HEK293 (cell line): ENCODE data around the gene TMEM14A.

Experiments
- FEZF1 ChIP-seq: fragments of 450-650 bp; formaldehyde crosslinking; IDR thresholded peaks from 2 replicates; pipeline ENCODE4 v1.5.1; 2016; ENCODE audit warnings: missing biosample characterization, missing genetic modification characterization
- HOXC10 ChIP-seq: sonication (generic); formaldehyde crosslinking; IDR thresholded peaks from 2 replicates; pipeline ENCODE4 v1.8.1; 2023; ENCODE audit warnings: mild to moderate bottlenecking, missing genetic modification reagents
- IKZF3 ChIP-seq: fragments of 450-650 bp; IDR thresholded peaks from 2 replicates; pipeline ENCODE4 v1.5.0; 2018; ENCODE audit warnings: missing biosample characterization, mild to moderate bottlenecking, missing genetic modification characterization, moderate library complexity
- KLF16 ChIP-seq: fragments of 450-650 bp; formaldehyde crosslinking; IDR thresholded peaks from 2 replicates; pipeline ENCODE4 v1.5.1; 2017; ENCODE audit warnings: missing biosample characterization, missing genetic modification characterization
- KLF9 ChIP-seq: fragments of 450-650 bp; formaldehyde crosslinking; IDR thresholded peaks from 2 replicates; pipeline ENCODE4 v1.5.1; 2016; ENCODE audit warnings: missing biosample characterization, missing genetic modification characterization, low read depth
- OSR2 ChIP-seq: fragments of 450-650 bp; formaldehyde crosslinking; IDR thresholded peaks from 2 replicates; pipeline ENCODE4 v1.5.1; 2016; ENCODE audit warnings: missing biosample characterization, missing genetic modification characterization
- PBX3 ChIP-seq: sonication (generic); formaldehyde crosslinking; IDR thresholded peaks from 2 replicates; pipeline ENCODE4 v1.8.1; 2022; ENCODE audit warnings: mild to moderate bottlenecking, moderate library complexity, missing genetic modification reagents
- PRDM10 ChIP-seq: fragments of 450-650 bp; formaldehyde crosslinking; IDR thresholded peaks from 2 replicates; pipeline ENCODE4 v1.5.1; 2016; ENCODE audit warnings: missing biosample characterization, missing genetic modification characterization
- SCRT1 ChIP-seq: fragments of 450-650 bp; formaldehyde crosslinking; IDR thresholded peaks from 2 replicates; pipeline ENCODE4 v1.5.1; 2016; ENCODE audit warnings: missing biosample characterization, missing genetic modification characterization, borderline replicate concordance
- TCF7L2 ChIP-seq: IDR thresholded peaks from 2 replicates; pipeline ENCODE4 v1.6.1; 2011; ENCODE audit warnings: low read depth, mild to moderate bottlenecking, inconsistent platforms, low read length, moderate library complexity, borderline replicate concordance
- YY1 ChIP-seq: fragments of 450-650 bp; formaldehyde crosslinking; IDR thresholded peaks from 2 replicates; pipeline ENCODE4 v1.5.1; 2018; ENCODE audit warnings: missing biosample characterization, missing genetic modification characterization
- YY2 ChIP-seq: fragments of 450-650 bp; formaldehyde crosslinking; IDR thresholded peaks from 2 replicates; pipeline ENCODE4 v1.5.1; 2016; ENCODE audit warnings: missing biosample characterization, missing genetic modification characterization
- ZBTB1 ChIP-seq: fragments of 450-650 bp; formaldehyde crosslinking; IDR thresholded peaks from 2 replicates; pipeline ENCODE4 v1.5.1; 2016; ENCODE audit warnings: missing biosample characterization, missing genetic modification characterization
- ZFP41 ChIP-seq: fragments of 450-650 bp; formaldehyde crosslinking; IDR thresholded peaks from 2 replicates; pipeline ENCODE4 v1.5.1; 2016; ENCODE audit warnings: missing biosample characterization, missing genetic modification characterization, borderline replicate concordance
- ZIC2 ChIP-seq: fragments of 450-650 bp; formaldehyde crosslinking; IDR thresholded peaks from 2 replicates; pipeline ENCODE4 v1.5.1; 2016; ENCODE audit warnings: missing biosample characterization, missing genetic modification characterization
- ZNF148 ChIP-seq: fragments of 450-650 bp; formaldehyde crosslinking; IDR thresholded peaks from 2 replicates; pipeline ENCODE4 v1.5.0; 2017; ENCODE audit warnings: missing biosample characterization, missing genetic modification characterization, borderline replicate concordance
- ZNF19 ChIP-seq: fragments of 450-650 bp; formaldehyde crosslinking; IDR thresholded peaks from 2 replicates; pipeline ENCODE4; 2016; ENCODE audit warnings: missing biosample characterization, missing genetic modification characterization, low read depth
- ZNF2 ChIP-seq: fragments of 450-650 bp; formaldehyde crosslinking; IDR thresholded peaks from 2 replicates; pipeline ENCODE4 v1.5.1; 2016; ENCODE audit warnings: missing biosample characterization, missing genetic modification characterization
- ZNF23 ChIP-seq: fragments of 450-650 bp; formaldehyde crosslinking; IDR thresholded peaks from 2 replicates; pipeline ENCODE4 v1.5.1; 2016; ENCODE audit warnings: missing biosample characterization, missing genetic modification characterization, borderline replicate concordance
- ZNF274 ChIP-seq, 2 experiments: fragments of 200-500 bp in 1 of 2; fragments of 450-650 bp in 1 of 2; sonication (Bioruptor generic) in 1 of 2; formaldehyde crosslinking in 1 of 2; IDR thresholded peaks; 2 replicates each; pipeline versions ENCODE4 v1.5.1 to v1.6.1; 2014 to 2016; ENCODE audit warnings: borderline replicate concordance in 1 of 2, inconsistent platforms in 1 of 2, low read length in 1 of 2, missing biosample characterization in 1 of 2, missing genetic modification characterization in 1 of 2
- ZNF280C ChIP-seq: fragments of 450-650 bp; formaldehyde crosslinking; IDR thresholded peaks from 2 replicates; pipeline ENCODE4 v1.5.1; 2016; ENCODE audit warnings: missing biosample characterization, missing genetic modification characterization
- ZNF350 ChIP-seq: fragments of 450-650 bp; formaldehyde crosslinking; IDR thresholded peaks from 2 replicates; pipeline ENCODE4 v1.5.0; 2017; ENCODE audit warnings: missing biosample characterization, mild to moderate bottlenecking, missing genetic modification characterization
- ZNF362 ChIP-seq: fragments of 450-650 bp; formaldehyde crosslinking; IDR thresholded peaks from 2 replicates; pipeline ENCODE4 v1.5.1; 2016; ENCODE audit warnings: missing biosample characterization, missing genetic modification characterization
- ZNF501 ChIP-seq: fragments of 450-650 bp; formaldehyde crosslinking; IDR thresholded peaks from 2 replicates; pipeline ENCODE4 v1.5.1; 2016; ENCODE audit warnings: missing biosample characterization, missing genetic modification characterization
- ZNF521 ChIP-seq: fragments of 450-650 bp; formaldehyde crosslinking; IDR thresholded peaks from 2 replicates; pipeline ENCODE4 v1.5.1; 2017; ENCODE audit warnings: missing biosample characterization, mild to moderate bottlenecking, missing genetic modification characterization
- ZNF626 ChIP-seq: fragments of 450-650 bp; sonication (Bioruptor Pico); formaldehyde crosslinking; IDR thresholded peaks from 2 replicates; pipeline ENCODE4 v1.5.1; 2018; ENCODE audit warnings: missing biosample characterization, missing genetic modification characterization, inconsistent platforms
- ZNF677 ChIP-seq: fragments of 450-650 bp; IDR thresholded peaks from 2 replicates; pipeline ENCODE4 v1.5.0; 2018; ENCODE audit warnings: missing biosample characterization, mild to moderate bottlenecking, missing genetic modification characterization, moderate library complexity
- ZNF776 ChIP-seq: fragments of 450-650 bp; formaldehyde crosslinking; IDR thresholded peaks from 2 replicates; pipeline ENCODE4 v1.5.0; 2017; ENCODE audit warnings: missing biosample characterization, missing genetic modification characterization, borderline replicate concordance
- ZNF843 ChIP-seq: fragments of 450-650 bp; formaldehyde crosslinking; IDR thresholded peaks from 2 replicates; pipeline ENCODE4 v1.5.1; 2016; ENCODE audit warnings: missing biosample characterization, missing genetic modification characterization

TMEM14A gene

GRCh38 chr6:52670502-52671409 lies at the start of gene TMEM14A (continued):
- TF ChIP-seq ZIC2 (tag by site-specific recombination) (0 out of 2 replicates have a peak, but pooled peaks have one; percentile 10), YY1 (tag by site-specific recombination) (no peak), SCRT1 (tag by site-specific recombination) (no peak), ZNF350 (tag by site-specific recombination) (no peak), ZNF2 (tag by site-specific recombination) (peak; percentile 81), KLF9 (peak; percentile 76), IKZF3 (tag by site-specific recombination) (no peak), ZNF23 (tag by site-specific recombination) (no peak), ZNF19 (no peak), OSR2 (no peak), PRDM10 (tag by site-specific recombination) (peak; percentile 39; the same call in 1 of the 2 replicates), KLF16 (tag by site-specific recombination) (peak; percentile 67; the same call in 1 of the 2 replicates), YY2 (no peak), ZBTB1 (tag by site-specific recombination) (no peak), ZNF274 (IDR thresholded peaks at IDR 0.05; ENCODE audit: low read length) (no peak), ZNF274 (tag by site-specific recombination; IDR thresholded peaks at IDR 0.05; ENCODE audit: borderline replicate concordance) (no peak), ZNF148 (no peak), HOXC10 (CRISPR knock-in tag) (no peak), FEZF1 (tag by site-specific recombination) (no peak), ZNF626 (tag by site-specific recombination) (no peak), ZNF776 (tag by site-specific recombination) (no peak), ZNF521 (tag by site-specific recombination) (no peak), ZNF843 (no peak), TCF7L2 (no peak), ZFP41 (tag by site-specific recombination) (no peak), ZNF362 (tag by site-specific recombination) (no peak), ZNF677 (no peak), ZNF501 (tag by site-specific recombination) (0 out of 2 replicates have a peak, but pooled peaks have one; percentile 68), PBX3 (CRISPR knock-in tag) (peak; percentile 88), ZNF280C (tag by site-specific recombination) (no peak)
